ENCODE measurements around the gene CD2BP2. TPM values are rescaled to one million over a fixed set of nuclear protein-coding genes. Genes with fewer than 3 reads are reported as not detected.

The CD2BP2 gene
- total and polyA plus RNA-seq, 2 of the 13 experiments (the other 11 are each of a cell fraction or from before 2014, with no cell fraction given): 24.9 to 54.6 TPM

DNA sequence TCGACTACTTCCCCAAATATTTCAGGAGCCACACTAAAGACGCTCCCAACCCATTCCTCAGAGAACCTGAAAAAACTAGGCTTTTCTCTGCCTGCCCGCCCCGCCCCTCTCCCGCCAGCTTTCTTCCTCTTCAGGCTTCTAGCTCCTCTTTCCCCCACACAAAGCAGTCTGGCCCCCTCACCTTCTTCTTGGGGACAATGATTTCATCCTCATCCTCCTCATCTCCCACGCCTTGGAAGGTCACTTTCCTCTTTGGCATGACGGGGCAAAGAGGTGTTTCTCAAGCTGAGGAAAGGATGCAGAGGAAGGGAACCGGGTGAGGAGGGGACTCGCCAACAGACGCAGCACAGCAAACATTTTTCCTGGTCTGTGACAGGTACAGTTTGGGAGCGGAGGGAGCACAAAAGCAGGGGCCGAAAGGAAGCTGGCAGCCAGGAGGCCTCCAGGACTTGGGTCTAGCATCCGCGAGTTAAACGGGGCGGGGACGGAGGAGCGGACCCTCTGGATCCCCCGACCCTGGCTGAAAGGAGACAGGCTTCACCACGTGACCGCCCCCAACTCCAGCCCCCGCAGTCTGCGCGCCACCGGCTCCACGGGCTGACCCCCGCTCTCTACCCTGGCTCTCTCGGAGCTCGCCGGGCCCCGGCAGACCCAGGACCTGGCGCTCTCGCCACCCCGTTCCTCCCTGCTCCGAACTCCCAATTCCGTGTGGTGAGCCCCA, 525 bp downstream of the CD2BP2 start (continued):
- TF ChIP-seq, protein P1, sequence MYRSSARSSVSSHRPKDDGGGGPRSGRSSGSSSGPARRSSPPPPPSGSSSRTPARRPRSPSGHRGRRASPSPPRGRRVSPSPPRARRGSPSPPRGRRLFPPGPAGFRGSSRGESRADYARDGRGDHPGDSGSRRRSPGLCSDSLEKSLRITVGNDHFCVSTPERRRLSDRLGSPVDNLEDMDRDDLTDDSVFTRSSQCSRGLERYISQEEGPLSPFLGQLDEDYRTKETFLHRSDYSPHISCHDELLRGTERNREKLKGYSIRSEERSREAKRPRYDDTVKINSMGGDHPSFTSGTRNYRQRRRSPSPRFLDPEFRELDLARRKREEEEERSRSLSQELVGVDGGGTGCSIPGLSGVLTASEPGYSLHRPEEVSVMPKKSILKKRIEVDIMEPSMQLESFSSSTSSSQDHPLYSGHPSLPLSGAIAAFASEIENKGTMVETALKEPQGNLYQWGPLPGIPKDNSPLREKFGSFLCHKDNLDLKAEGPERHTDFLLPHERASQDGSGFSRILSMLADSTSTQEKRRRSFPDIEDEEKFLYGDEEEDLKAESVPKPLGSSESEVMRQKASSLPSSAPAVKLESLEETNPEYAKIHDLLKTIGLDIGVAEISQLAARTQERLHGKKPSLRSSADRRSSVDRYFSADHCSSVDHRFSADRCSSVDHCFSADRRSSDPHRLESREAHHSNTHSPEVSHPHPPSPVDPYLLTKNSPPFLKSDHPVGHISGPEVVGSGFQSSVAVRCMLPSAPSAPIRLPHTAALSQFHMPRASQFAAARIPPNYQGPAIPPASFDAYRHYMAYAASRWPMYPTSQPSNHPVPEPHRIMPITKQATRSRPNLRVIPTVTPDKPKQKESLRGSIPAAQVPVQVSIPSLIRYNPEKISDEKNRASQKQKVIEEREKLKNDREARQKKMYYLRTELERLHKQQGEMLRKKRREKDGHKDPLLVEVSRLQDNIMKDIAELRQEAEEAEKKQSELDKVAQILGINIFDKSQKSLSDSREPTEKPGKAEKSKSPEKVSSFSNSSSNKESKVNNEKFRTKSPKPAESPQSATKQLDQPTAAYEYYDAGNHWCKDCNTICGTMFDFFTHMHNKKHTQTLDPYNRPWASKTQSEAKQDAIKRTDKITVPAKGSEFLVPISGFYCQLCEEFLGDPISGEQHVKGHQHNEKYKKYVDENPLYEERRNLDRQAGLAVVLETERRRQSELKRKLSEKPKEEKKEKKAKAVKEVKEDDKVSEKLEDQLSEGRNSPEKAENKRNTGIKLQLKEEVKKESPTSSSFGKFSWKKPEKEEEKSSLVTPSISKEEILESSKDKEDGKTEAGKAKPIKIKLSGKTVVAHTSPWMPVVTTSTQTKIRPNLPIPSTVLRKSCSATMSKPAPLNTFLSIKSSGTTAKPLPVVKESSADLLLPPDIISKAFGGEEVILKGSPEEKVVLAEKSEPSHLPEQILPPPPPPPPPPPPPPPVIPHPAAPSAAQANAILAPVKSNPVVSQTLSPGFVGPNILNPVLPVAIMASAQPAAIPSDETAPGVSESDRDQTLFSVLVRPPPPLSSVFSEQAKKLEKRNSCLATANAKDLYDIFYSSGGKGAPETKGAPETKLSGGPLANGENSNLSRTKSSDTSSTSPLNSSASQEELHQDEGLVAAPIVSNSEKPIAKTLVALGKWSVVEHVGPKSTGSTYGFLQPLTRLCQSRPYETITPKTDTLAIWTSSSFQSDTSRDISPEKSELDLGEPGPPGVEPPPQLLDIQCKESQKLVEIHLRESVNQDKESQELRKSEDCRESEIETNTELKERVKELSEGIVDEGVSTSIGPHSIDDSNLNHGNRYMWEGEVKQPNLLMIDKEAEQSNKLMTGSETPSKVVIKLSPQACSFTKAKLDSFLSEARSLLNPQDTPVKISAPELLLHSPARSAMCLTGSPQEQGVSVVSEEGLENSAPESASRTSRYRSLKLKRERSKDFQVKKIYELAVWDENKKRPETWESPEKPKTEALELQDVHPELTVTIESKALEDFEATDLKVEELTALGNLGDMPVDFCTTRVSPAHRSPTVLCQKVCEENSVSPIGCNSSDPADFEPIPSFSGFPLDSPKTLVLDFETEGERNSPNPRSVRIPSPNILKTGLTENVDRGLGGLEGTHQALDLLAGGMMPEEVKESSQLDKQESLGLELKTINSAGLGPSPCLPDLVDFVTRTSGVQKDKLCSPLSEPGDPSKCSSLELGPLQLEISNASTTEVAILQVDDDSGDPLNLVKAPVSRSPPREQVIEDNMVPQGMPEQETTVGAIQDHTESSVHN (CRISPR knock-in tag; IDR thresholded peaks at IDR 0.05): peak; percentile 42; the same call in 1 of the 2 replicates
- TF ChIP-seq ZBTB8A (CRISPR knock-in tag; IDR thresholded peaks at IDR 0.05; ENCODE audit: borderline replicate concordance, low read depth) (no peak), ZNF234 (CRISPR knock-in tag; conservative IDR thresholded peaks at IDR 0.05) (0 out of 2 replicates have a peak, but pooled peaks have one; percentile 38), ZBTB7A (CRISPR knock-in tag; IDR thresholded peaks at IDR 0.05) (0 out of 2 replicates have a peak, but pooled peaks have one; percentile 33), REL (CRISPR knock-in tag; conservative IDR thresholded peaks at IDR 0.05) (no peak; the same call in 1 of the 2 replicates), PAX8 (CRISPR knock-in tag; IDR thresholded peaks at IDR 0.05; ENCODE audit: borderline replicate concordance) (peak; percentile 9; the same call in 1 of the 2 replicates), TOPORS (CRISPR knock-in tag; IDR thresholded peaks at IDR 0.05) (peak; percentile 94), ZNF552 (CRISPR knock-in tag; IDR thresholded peaks at IDR 0.05; ENCODE audit: borderline replicate concordance) (no peak), IRX3 (CRISPR knock-in tag; IDR thresholded peaks at IDR 0.05; ENCODE audit: borderline replicate concordance, low read depth) (peak; percentile 89)
- TF ChIP-seq, protein P2, sequence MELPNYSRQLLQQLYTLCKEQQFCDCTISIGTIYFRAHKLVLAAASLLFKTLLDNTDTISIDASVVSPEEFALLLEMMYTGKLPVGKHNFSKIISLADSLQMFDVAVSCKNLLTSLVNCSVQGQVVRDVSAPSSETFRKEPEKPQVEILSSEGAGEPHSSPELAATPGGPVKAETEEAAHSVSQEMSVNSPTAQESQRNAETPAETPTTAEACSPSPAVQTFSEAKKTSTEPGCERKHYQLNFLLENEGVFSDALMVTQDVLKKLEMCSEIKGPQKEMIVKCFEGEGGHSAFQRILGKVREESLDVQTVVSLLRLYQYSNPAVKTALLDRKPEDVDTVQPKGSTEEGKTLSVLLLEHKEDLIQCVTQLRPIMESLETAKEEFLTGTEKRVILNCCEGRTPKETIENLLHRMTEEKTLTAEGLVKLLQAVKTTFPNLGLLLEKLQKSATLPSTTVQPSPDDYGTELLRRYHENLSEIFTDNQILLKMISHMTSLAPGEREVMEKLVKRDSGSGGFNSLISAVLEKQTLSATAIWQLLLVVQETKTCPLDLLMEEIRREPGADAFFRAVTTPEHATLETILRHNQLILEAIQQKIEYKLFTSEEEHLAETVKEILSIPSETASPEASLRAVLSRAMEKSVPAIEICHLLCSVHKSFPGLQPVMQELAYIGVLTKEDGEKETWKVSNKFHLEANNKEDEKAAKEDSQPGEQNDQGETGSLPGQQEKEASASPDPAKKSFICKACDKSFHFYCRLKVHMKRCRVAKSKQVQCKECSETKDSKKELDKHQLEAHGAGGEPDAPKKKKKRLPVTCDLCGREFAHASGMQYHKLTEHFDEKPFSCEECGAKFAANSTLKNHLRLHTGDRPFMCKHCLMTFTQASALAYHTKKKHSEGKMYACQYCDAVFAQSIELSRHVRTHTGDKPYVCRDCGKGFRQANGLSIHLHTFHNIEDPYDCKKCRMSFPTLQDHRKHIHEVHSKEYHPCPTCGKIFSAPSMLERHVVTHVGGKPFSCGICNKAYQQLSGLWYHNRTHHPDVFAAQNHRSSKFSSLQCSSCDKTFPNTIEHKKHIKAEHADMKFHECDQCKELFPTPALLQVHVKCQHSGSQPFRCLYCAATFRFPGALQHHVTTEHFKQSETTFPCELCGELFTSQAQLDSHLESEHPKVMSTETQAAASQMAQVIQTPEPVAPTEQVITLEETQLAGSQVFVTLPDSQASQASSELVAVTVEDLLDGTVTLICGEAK (IDR thresholded peaks at IDR 0.05): no peak
- TF ChIP-seq, protein P2 (CRISPR knock-in tag; IDR thresholded peaks at IDR 0.05): no peak
